HCT116 (cell line): ENCODE results near the gene DNAJA2.

Experiments used
- CTCF ChIP-seq, 3 experiments: fragments of 200-600 bp in 1 of 3; sonication (generic) in 1 of 3; IDR thresholded peaks in 2 of 3; conservative IDR thresholded peaks in 1 of 3; 2 replicates each; pipeline ENCODE4 v1.5.1; 2012 to 2017; ENCODE audit warnings: low read depth in 2 of 3, low read length in 2 of 3, antibody characterized with exemption in 1 of 3, borderline replicate concordance in 1 of 3, control low read depth in 1 of 3, mild to moderate bottlenecking in 1 of 3, mixed read lengths in 1 of 3, mixed run types in 1 of 3, moderate library complexity in 1 of 3; ENCODE audit not compliant: insufficient read depth in 1 of 3
- EZH2 ChIP-seq: fragments of 200-600 bp; sonication (generic); IDR thresholded peaks from 2 replicates; pipeline ENCODE4 v1.6.1; 2017; ENCODE audit warnings: antibody characterized with exemption, mixed run types
- FOSL1 ChIP-seq: IDR thresholded peaks from 2 replicates; pipeline ENCODE4 v1.6.1; 2012; ENCODE audit warnings: low read depth
- POLR2A ChIP-seq: IDR thresholded peaks from 2 replicates; pipeline ENCODE4 v1.7.0; 2011; ENCODE audit warnings: borderline replicate concordance; ENCODE audit not compliant: insufficient read depth, insufficient read length; ENCODE audit errors: extremely low read depth
- POLR2AphosphoS5 ChIP-seq: IDR thresholded peaks from 2 replicates; pipeline ENCODE4 v1.6.1; 2011; ENCODE audit warnings: mild to moderate bottlenecking, low read depth, low read length, moderate library complexity
- RAD21 ChIP-seq: IDR thresholded peaks from 2 replicates; pipeline ENCODE4 v1.6.1; 2012; ENCODE audit warnings: low read depth, mild to moderate bottlenecking
- SP1 ChIP-seq: IDR thresholded peaks from 2 replicates; pipeline ENCODE4 v1.6.1; 2012; ENCODE audit warnings: low read depth
- TCF7L2 ChIP-seq: IDR thresholded peaks from 2 replicates; pipeline ENCODE4 v1.7.0; 2011; ENCODE audit warnings: borderline replicate concordance, inconsistent platforms; ENCODE audit not compliant: insufficient read depth, insufficient read length; ENCODE audit errors: extremely low read depth
- YY1 ChIP-seq: IDR thresholded peaks from 2 replicates; pipeline ENCODE4 v1.6.1; 2011; ENCODE audit warnings: low read length, low read depth, moderate library complexity, mild to moderate bottlenecking; ENCODE audit not compliant: insufficient replicate concordance; ENCODE audit errors: extremely low read depth
- ZBTB33 ChIP-seq: IDR thresholded peaks from 2 replicates; pipeline ENCODE4 v1.6.1; 2011; ENCODE audit warnings: mild to moderate bottlenecking, low read length, moderate library complexity; ENCODE audit not compliant: insufficient replicate concordance; ENCODE audit errors: extremely low read depth

- TF ChIP-seq RAD21 (no peak), YY1 (no peak), CTCF (IDR thresholded peaks at IDR 0.05 in 2 of 3, conservative IDR thresholded peaks at IDR 0.05 in 1 of 3; ENCODE audit: borderline replicate concordance in 1 of 3, insufficient read depth in 1 of 3, low read depth in 2 of 3, low read length in 2 of 3) (no peak), FOSL1 (no peak), ZBTB33 (no peak), EZH2 (no peak), POLR2A (no peak), TCF7L2 (no peak), SP1 (no peak), POLR2AphosphoS5 (no peak)
These were observed 49.1 kb downstream of the DNAJA2 start for GRCh38 chr16:46924402-46924801.
